NB4 (cell line): ENCODE data around the gene ZNF559.

Source experiments
- DNase-seq: peaks from one replicate; pipeline ENCODE4 v3.0.0; 2010; ENCODE audit warnings: low read depth
- H3K4me3 ChIP-seq: one replicate; pipeline ENCODE4 v1.5.1; 2011; ENCODE audit warnings: mild to moderate bottlenecking, low read depth, low read length, moderate library complexity
- MYC ChIP-seq: IDR thresholded peaks from 2 replicates; pipeline ENCODE4 v1.6.1; 2011; ENCODE audit warnings: low read depth, low read length
- POLR2A ChIP-seq: IDR thresholded peaks from 2 replicates; pipeline ENCODE4 v1.6.1; 2011; ENCODE audit warnings: mild to moderate bottlenecking; ENCODE audit not compliant: insufficient read length; ENCODE audit errors: extremely low read depth
- TF ChIP-seq, protein P1 (sequence below): IDR thresholded peaks from one replicate; pipeline ENCODE4 v1.5.1; 2012; ENCODE audit warnings: low read depth, low read length
- TF ChIP-seq, protein P2 (sequence below): IDR thresholded peaks from 2 replicates; pipeline ENCODE4 v1.6.1; 2011; ENCODE audit warnings: low read depth, low read length

The ZNF559 gene

DNA sequence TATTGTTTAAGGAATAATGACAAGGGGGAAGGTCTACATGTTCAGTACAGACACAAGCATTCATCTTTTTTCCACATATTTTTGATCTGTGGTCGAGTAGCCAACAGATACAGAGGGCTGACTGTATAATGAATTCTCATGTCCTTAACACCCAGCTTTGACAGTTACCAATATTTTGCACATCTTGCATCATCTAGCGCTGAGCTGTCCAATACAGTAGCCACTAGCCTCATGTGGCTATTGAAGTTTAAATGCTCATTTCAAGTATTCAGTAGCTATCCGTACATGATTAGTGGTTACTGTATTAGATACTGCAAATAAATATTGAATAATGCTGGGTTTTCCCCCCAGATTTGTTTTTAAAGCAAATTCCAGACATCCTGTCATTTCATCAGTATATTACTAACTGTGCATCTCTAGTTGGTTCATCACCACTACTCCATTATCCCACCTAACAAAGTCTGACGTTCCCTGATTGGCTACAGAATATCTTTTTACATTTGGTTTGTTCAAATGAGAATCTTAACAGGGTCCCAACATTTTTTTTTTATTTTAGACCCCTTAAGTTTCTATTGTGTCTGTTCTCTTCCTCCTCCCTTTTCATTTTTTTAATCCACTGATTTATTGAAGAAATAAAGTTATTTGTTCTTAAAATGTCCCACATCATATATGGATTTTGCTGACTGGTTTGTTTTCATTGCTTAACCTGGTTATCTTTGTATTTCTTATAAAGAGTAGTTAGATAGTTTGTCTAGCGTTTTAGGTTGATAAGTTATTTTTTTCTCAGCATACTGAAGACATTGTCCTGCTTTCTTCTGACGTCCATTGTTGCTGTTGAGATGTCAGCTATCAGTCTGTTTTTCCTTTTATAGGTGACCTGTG is 47.0 kb downstream of the ZNF559 start:
- no peak overlapping the region for H3K4me3 ChIP-seq
- no peak for DNase-seq
- TF ChIP-seq MYC (no peak), POLR2A (no peak)
- TF ChIP-seq, protein P1, sequence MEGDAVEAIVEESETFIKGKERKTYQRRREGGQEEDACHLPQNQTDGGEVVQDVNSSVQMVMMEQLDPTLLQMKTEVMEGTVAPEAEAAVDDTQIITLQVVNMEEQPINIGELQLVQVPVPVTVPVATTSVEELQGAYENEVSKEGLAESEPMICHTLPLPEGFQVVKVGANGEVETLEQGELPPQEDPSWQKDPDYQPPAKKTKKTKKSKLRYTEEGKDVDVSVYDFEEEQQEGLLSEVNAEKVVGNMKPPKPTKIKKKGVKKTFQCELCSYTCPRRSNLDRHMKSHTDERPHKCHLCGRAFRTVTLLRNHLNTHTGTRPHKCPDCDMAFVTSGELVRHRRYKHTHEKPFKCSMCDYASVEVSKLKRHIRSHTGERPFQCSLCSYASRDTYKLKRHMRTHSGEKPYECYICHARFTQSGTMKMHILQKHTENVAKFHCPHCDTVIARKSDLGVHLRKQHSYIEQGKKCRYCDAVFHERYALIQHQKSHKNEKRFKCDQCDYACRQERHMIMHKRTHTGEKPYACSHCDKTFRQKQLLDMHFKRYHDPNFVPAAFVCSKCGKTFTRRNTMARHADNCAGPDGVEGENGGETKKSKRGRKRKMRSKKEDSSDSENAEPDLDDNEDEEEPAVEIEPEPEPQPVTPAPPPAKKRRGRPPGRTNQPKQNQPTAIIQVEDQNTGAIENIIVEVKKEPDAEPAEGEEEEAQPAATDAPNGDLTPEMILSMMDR = no peak
- TF ChIP-seq, protein P2, sequence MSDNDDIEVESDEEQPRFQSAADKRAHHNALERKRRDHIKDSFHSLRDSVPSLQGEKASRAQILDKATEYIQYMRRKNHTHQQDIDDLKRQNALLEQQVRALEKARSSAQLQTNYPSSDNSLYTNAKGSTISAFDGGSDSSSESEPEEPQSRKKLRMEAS = no peak

DNA sequence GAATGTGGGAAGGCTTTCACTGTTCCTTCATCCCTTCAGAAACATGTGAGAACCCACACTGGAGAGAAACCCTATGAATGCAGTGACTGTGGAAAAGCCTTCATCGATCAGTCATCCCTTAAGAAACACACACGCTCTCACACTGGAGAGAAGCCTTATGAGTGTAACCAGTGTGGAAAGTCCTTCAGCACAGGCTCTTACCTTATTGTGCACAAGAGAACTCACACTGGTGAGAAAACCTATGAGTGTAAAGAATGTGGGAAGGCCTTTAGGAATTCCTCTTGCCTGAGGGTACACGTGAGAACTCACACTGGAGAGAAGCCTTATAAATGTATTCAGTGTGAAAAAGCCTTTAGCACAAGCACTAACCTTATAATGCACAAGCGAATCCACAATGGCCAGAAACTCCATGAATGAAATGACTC is 57.4 kb downstream of the ZNF559 start:
- DNase-seq = peak; percentile 16
- TF ChIP-seq POLR2A = no peak
- TF ChIP-seq, protein P1 = no peak
- TF ChIP-seq, protein P2 = no peak
- no peak for TF ChIP-seq MYC
- no peak overlapping the region for H3K4me3 ChIP-seq
